HCT116 (cell line): ENCODE results near the gene FAT1. TPM values are rescaled to one million over a fixed set of nuclear protein-coding genes. Genes with fewer than 3 reads are reported as not detected.

Source experiments
- ATAC-seq: fragments of 200-7000 bp; cut with Tn5 transposase; 2 replicates; pipeline ENCODE4 v1.9.1; 2020; ENCODE audit warnings: mild to moderate bottlenecking, moderate library complexity
- BruUV-seq: library from RNA; stranded (reverse); fragments of 400-500 nt; replicated peaks from 2 replicates; lab custom pipeline; 2021; lab: Mats Ljungman, UMichigan
- CTCF ChIA-PET: fragments of 300-600 bp; sonication (Branson Sonifier 250); formaldehyde crosslinking; loops from one replicate; lab custom pipeline; 2021; ENCODE audit warnings: antibody characterized with exemption; lab: Charles Lee
- POLR2A ChIA-PET: fragments of 300-600, 350-600 bp; sonication (Branson Sonifier 250); formaldehyde crosslinking; loops from one replicate; lab custom pipeline; 2021; ENCODE audit warnings: antibody characterized with exemption; lab: Charles Lee
- RAD21 ChIA-PET, 2 experiments: fragments of 300-600 bp; sonication (Branson Sonifier 250); formaldehyde crosslinking; loops; one replicate each; lab custom pipeline; 2023; ENCODE audit warnings: low total read pairs in 2 of 2; ENCODE audit not compliant: uncharacterized antibody in 2 of 2, unreplicated experiment in 2 of 2, low non-redundant PET in 1 of 2; lab: Charles Lee
- DNase-seq: peaks from one replicate; pipeline ENCODE4 v3.0.0-alpha.2; 2010; ENCODE audit warnings: low read depth, low spot score
- H2AFZ ChIP-seq: fragments of 200-600 bp; shearing (Covaris generic), sonication (generic); 2 replicates; pipeline ENCODE4 v1.6.1; 2017; ENCODE audit warnings: low read depth, mixed run types, mixed read lengths, antibody characterized with exemption, low read length; ENCODE audit not compliant: poor library complexity, severe bottlenecking
- H3K27ac ChIP-seq: 2 replicates; pipeline ENCODE4 v1.5.1; 2012; ENCODE audit warnings: low read depth, low read length
- H3K27me3 ChIP-seq: fragments of 200-600 bp; sonication (generic); 2 replicates; pipeline ENCODE4 v1.6.1; 2016; ENCODE audit warnings: mixed run types, low read length, mixed read lengths; ENCODE audit not compliant: insufficient read depth
- H3K36me3 ChIP-seq, 2 experiments: fragments of 200-500 bp in 1 of 2; fragments of 200-600 bp in 1 of 2; sonication (Bioruptor generic) in 1 of 2; sonication (generic) in 1 of 2; 2 replicates each; pipeline versions ENCODE4 v1.5.1 to v1.6.1; 2014 to 2016; ENCODE audit warnings: low read length in 2 of 2, inconsistent platforms in 1 of 2, mixed read lengths in 1 of 2, mixed run types in 1 of 2; ENCODE audit not compliant: insufficient read depth in 2 of 2, control insufficient read depth in 1 of 2
- H3K4me1 ChIP-seq, 2 experiments: fragments of 200-600 bp in 1 of 2; sonication (generic) in 1 of 2; 2 replicates each; pipeline versions ENCODE4 v1.5.1 to v1.6.1; 2012 to 2017; ENCODE audit warnings: low read length in 2 of 2, inconsistent platforms in 1 of 2, mild to moderate bottlenecking in 1 of 2, mixed read lengths in 1 of 2, mixed run types in 1 of 2, moderate library complexity in 1 of 2; ENCODE audit not compliant: insufficient read depth in 2 of 2, control insufficient read depth in 1 of 2
- H3K4me2 ChIP-seq: fragments of 200-600 bp; sonication (generic); 2 replicates; pipeline ENCODE4 v1.6.1; 2017; ENCODE audit warnings: mixed run types, low read length, mixed read lengths
- H3K4me3 ChIP-seq, 2 experiments: fragments of 200-600 bp in 1 of 2; sonication (generic) in 1 of 2; replicated peaks in 1 of 2; 2 replicates each; pipeline ENCODE4 v1.5.1; 2011 to 2016; ENCODE audit warnings: low read length in 2 of 2, control low read depth in 1 of 2, low read depth in 1 of 2, mild to moderate bottlenecking in 1 of 2, mixed read lengths in 1 of 2, mixed run types in 1 of 2
- H3K79me2 ChIP-seq: fragments of 200-600 bp; sonication (generic); 2 replicates; pipeline ENCODE4 v1.6.1; 2017; ENCODE audit warnings: mild to moderate bottlenecking, mixed run types, low read length, moderate library complexity, mixed read lengths; ENCODE audit not compliant: insufficient read depth
- H3K9ac ChIP-seq: fragments of 200-600 bp; sonication (generic); 2 replicates; pipeline ENCODE4 v1.6.1; 2016; ENCODE audit warnings: low read length, mixed read lengths
- H3K9me2 ChIP-seq: fragments of 200-600 bp; sonication (generic), shearing (Covaris generic); 2 replicates; pipeline ENCODE4 v1.6.1; 2017; ENCODE audit warnings: mixed run types, mild to moderate bottlenecking, moderate library complexity; ENCODE audit not compliant: insufficient read depth
- H3K9me3 ChIP-seq, 2 experiments: fragments of 200-500 bp in 1 of 2; fragments of 200-600 bp in 1 of 2; sonication (Bioruptor generic) in 1 of 2; sonication (generic) in 1 of 2; 2 replicates each; pipeline ENCODE4 v1.6.1; 2014 to 2017; ENCODE audit warnings: low read length in 2 of 2, mixed read lengths in 2 of 2, inconsistent platforms in 1 of 2, low read depth in 1 of 2, mild to moderate bottlenecking in 1 of 2, mixed run types in 1 of 2, moderate library complexity in 1 of 2; ENCODE audit not compliant: control insufficient read depth in 1 of 2, insufficient read depth in 1 of 2
- H4K20me1 ChIP-seq: fragments of 200-600 bp; sonication (generic), shearing (Covaris generic); 2 replicates; pipeline ENCODE4 v1.6.1; 2017; ENCODE audit warnings: mixed run types, mild to moderate bottlenecking, moderate library complexity; ENCODE audit not compliant: insufficient read depth
- JUND ChIP-seq: IDR thresholded peaks from 2 replicates; pipeline ENCODE4 v1.6.1; 2012
- POLR2A ChIP-seq: IDR thresholded peaks from 2 replicates; pipeline ENCODE4 v1.7.0; 2011; ENCODE audit warnings: borderline replicate concordance; ENCODE audit not compliant: insufficient read depth, insufficient read length; ENCODE audit errors: extremely low read depth
- POLR2AphosphoS5 ChIP-seq: IDR thresholded peaks from 2 replicates; pipeline ENCODE4 v1.6.1; 2011; ENCODE audit warnings: mild to moderate bottlenecking, low read depth, low read length, moderate library complexity
- RAD21 ChIP-seq: IDR thresholded peaks from 2 replicates; pipeline ENCODE4 v1.6.1; 2012; ENCODE audit warnings: low read depth, mild to moderate bottlenecking
- SIN3A ChIP-seq: IDR thresholded peaks from 2 replicates; pipeline ENCODE4 v1.6.1; 2012; ENCODE audit warnings: low read depth
- ZFX ChIP-seq: fragments of 450-650 bp; IDR thresholded peaks from 2 replicates; pipeline ENCODE4 v1.6.1; 2017
- intact Hi-C: fragments of 100-400 bp; cut with micrococcal nuclease; formaldehyde crosslinking; loops from 2 replicates; pipeline ENCODE4 v1.10.0; 2022
- total RNA-seq: library from RNA; stranded (reverse); gene quantifications from one replicate; pipeline ENCODE4 v1.2.1, GENCODE V29; 2021; ENCODE audit not compliant: unreplicated experiment
- TF ChIP-seq, protein P1 (sequence below), 3 experiments: fragments of 200-600 bp in 1 of 3; sonication (generic) in 1 of 3; IDR thresholded peaks in 2 of 3; conservative IDR thresholded peaks in 1 of 3; 2 replicates each; pipeline ENCODE4 v1.5.1; 2012 to 2017; ENCODE audit warnings: low read depth in 2 of 3, low read length in 2 of 3, antibody characterized with exemption in 1 of 3, borderline replicate concordance in 1 of 3, control low read depth in 1 of 3, mild to moderate bottlenecking in 1 of 3, mixed read lengths in 1 of 3, mixed run types in 1 of 3, moderate library complexity in 1 of 3; ENCODE audit not compliant: insufficient read depth in 1 of 3
- TF ChIP-seq, protein P2 (sequence below): IDR thresholded peaks from 2 replicates; pipeline ENCODE4 v1.6.1; 2011; ENCODE audit warnings: mild to moderate bottlenecking, low read length, moderate library complexity; ENCODE audit not compliant: insufficient replicate concordance; ENCODE audit errors: extremely low read depth

FAT1 gene
- total RNA-seq, 1 experiment from 2014 or later, result 676 TPM

DNA sequence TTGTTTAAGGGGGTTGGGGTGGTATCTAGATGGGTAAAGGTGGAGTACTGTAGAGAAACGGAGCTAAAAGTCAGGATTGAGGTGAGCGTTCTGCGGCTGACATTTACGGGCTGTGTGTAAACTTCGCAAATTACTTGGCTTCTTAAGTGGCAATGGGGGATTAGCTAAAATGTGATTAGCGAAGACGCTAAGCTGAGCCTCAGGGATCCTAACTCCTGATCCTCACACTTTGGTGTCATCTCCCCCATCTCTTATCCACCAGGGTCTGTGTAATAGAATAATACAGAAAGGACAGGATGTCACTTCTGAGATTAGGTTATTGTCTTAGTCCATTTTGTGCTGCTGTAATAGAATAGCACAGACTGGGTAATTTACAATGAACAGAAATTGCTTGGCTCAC lies 10.6 kb upstream of the FAT1 start:
- BruUV-seq, result no TSS peak
- Histone ChIP-seq H3K36me3 (no peaks in the 10 kb centered on the region), H4K20me1 (no peaks in the 10 kb centered on the region), H3K79me2 (no peaks in the 10 kb centered on the region), H3K27ac (no peak overlapping the region), H2AFZ (no peak overlapping the region), H3K4me1 (peaks cover 50 to 82% of the 10 kb centered on the region in 2 experiments), H3K4me2 (no peak overlapping the region), H3K9me3 (no peaks in the 10 kb centered on the region), H3K4me3 (no peak overlapping the region), H3K9ac (no peak overlapping the region), H3K9me2 (no peaks in the 10 kb centered on the region), H3K27me3 (no peaks in the 10 kb centered on the region)
- intact Hi-C loops, result no loop called here
- ChIA-PET POLR2A (no interaction called here), CTCF (no interaction called here), RAD21 (no interaction called here)
- no peak for DNase-seq
- no peak for ATAC-seq
- TF ChIP-seq JUND, result no peak
- TF ChIP-seq, protein P1, sequence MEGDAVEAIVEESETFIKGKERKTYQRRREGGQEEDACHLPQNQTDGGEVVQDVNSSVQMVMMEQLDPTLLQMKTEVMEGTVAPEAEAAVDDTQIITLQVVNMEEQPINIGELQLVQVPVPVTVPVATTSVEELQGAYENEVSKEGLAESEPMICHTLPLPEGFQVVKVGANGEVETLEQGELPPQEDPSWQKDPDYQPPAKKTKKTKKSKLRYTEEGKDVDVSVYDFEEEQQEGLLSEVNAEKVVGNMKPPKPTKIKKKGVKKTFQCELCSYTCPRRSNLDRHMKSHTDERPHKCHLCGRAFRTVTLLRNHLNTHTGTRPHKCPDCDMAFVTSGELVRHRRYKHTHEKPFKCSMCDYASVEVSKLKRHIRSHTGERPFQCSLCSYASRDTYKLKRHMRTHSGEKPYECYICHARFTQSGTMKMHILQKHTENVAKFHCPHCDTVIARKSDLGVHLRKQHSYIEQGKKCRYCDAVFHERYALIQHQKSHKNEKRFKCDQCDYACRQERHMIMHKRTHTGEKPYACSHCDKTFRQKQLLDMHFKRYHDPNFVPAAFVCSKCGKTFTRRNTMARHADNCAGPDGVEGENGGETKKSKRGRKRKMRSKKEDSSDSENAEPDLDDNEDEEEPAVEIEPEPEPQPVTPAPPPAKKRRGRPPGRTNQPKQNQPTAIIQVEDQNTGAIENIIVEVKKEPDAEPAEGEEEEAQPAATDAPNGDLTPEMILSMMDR (IDR thresholded peaks at IDR 0.05 in 2 of 3, conservative IDR thresholded peaks at IDR 0.05 in 1 of 3; ENCODE audit: borderline replicate concordance in 1 of 3, insufficient read depth in 1 of 3, low read depth in 2 of 3, low read length in 2 of 3), result no peak
- TF ChIP-seq, protein P2, sequence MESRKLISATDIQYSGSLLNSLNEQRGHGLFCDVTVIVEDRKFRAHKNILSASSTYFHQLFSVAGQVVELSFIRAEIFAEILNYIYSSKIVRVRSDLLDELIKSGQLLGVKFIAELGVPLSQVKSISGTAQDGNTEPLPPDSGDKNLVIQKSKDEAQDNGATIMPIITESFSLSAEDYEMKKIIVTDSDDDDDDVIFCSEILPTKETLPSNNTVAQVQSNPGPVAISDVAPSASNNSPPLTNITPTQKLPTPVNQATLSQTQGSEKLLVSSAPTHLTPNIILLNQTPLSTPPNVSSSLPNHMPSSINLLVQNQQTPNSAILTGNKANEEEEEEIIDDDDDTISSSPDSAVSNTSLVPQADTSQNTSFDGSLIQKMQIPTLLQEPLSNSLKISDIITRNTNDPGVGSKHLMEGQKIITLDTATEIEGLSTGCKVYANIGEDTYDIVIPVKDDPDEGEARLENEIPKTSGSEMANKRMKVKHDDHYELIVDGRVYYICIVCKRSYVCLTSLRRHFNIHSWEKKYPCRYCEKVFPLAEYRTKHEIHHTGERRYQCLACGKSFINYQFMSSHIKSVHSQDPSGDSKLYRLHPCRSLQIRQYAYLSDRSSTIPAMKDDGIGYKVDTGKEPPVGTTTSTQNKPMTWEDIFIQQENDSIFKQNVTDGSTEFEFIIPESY, result no peak

DNA sequence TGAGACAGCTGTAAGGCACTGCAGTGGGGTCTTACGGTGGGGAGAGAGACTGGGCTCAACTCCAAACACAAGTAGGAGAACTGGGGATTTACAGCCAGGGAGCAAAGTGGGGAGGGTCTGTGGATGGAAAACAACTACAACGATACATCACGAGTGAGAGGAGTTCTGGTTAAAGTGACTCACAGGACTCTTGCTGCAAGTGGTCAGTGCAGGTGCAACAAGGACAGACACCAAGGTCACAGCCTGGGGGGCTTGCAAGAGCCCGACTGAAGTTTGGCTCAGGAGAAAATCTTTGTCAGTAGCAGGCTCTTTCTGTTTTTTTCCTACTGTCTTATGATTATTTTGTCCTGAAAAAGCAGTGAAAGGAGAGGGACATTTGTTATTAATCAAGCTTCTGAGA lies 10.1 kb upstream of the FAT1 start:
- no peaks in the 10 kb centered on the region for H3K79me2 ChIP-seq
- no peaks in the 10 kb centered on the region for H3K27me3 ChIP-seq
- no peak overlapping the region for H2AFZ ChIP-seq
- no peaks in the 10 kb centered on the region for H3K36me3 ChIP-seq
- TF ChIP-seq ZFX (no peak), RAD21 (no peak), POLR2AphosphoS5 (no peak), POLR2A (no peak), SIN3A (no peak)
- H3K9me3 ChIP-seq, result no peaks in the 10 kb centered on the region
- H3K9me2 ChIP-seq, result no peaks in the 10 kb centered on the region
- POLR2A ChIA-PET, result no interaction called here
- no peak overlapping the region for H3K9ac ChIP-seq
- CTCF ChIA-PET, result no interaction called here
- H3K4me3 ChIP-seq, result no peak overlapping the region
- 0 out of 2 replicates have a peak overlapping the region, but pooled peaks have one; percentile 4 for H3K4me2 ChIP-seq
- RAD21 ChIA-PET, result no interaction called here
- H4K20me1 ChIP-seq, result no peaks in the 10 kb centered on the region
- H3K4me1 ChIP-seq, result peaks cover 55 to 86% of the 10 kb centered on the region in 2 experiments
- H3K27ac ChIP-seq, result no peak overlapping the region
- intact Hi-C loops, result no loop called here
- BruUV-seq, result no TSS peak
- DNase-seq (no peak), ATAC-seq (no peak)
